ENCODE measurements around the gene CDHR2. TPM values are rescaled to one million over a fixed set of nuclear protein-coding genes. Genes with fewer than 3 reads are reported as not detected.

Gene CDHR2
- total and polyA plus RNA-seq, 2 of the 13 experiments (the other 11 are each of a cell fraction or from before 2014, with no cell fraction given): 17.9 to 20.9 TPM

- H3K4me1 ChIP-seq (ENCODE audit: insufficient read depth, low read length): peaks cover 28% of the 10 kb centered on the region
- BruUV-seq (replicated peaks): no TSS peak
- H3K36me3 ChIP-seq (replicated peaks in 1 of 2; ENCODE audit: control insufficient read depth in 1 of 2, insufficient read depth in 2 of 2, low read length in 2 of 2): no peaks in the 10 kb centered on the region
- POLR2A ChIA-PET: interaction anchor here (1.1 to 1.5 kb wide), 2 partner anchors 16 to 125 kb away, joined by 3 read pairs; partner anchors contain the start of genes RNF44 and TSPAN17
- H3K9me3 ChIP-seq (ENCODE audit: low read length): no peaks in the 10 kb centered on the region
- no peak for DNase-seq (ENCODE audit: low spot score)
- H4K20me1 ChIP-seq (ENCODE audit: insufficient read depth, low read length): no peaks in the 10 kb centered on the region
- no peak overlapping the region for H3K9ac ChIP-seq (ENCODE audit: insufficient read depth, low read depth, low read length)
- peak overlapping the region in 1 of 3 experiments; percentile 24; a peak in 2 of 6 replicates for H3K4me3 ChIP-seq (replicated peaks in 1 of 3; ENCODE audit: insufficient read depth in 1 of 3, low read depth in 2 of 3, low read length in 3 of 3)
- H3K79me2 ChIP-seq (ENCODE audit: insufficient read depth, low read length): no peaks in the 10 kb centered on the region
- intact Hi-C loops (cut with micrococcal nuclease; ENCODE audit: unreplicated experiment) (no loop called here), in situ Hi-C loops (cut with HindIII; ENCODE audit: extremely low pct_ligation_motif_present, low pct_unique_long_range_greater_than_20kb) (no loop called here)
- peaks cover 0 to 8% of the 10 kb centered on the region in 2 experiments; a peak in 2 of 5 replicates for H3K27me3 ChIP-seq (ENCODE audit: control insufficient read depth in 1 of 2, insufficient read depth in 2 of 2, low read length in 2 of 2)
- peak overlapping the region; percentile 37 for H2AFZ ChIP-seq (ENCODE audit: low read length)
- CTCF ChIA-PET (ENCODE audit: low intra/inter-chr PET ratio, low total read pairs): no interaction called here
- H3K27ac ChIP-seq (ENCODE audit: extremely low read length, insufficient read depth, low read length): no peak overlapping the region
- 16% methylated on average over 10 of the region's 10 CpGs for WGBS (ENCODE audit: low lambda C conversion rate)
- FAIRE-seq: no peak
- H3K4me2 ChIP-seq (ENCODE audit: low read depth, low read length): peak overlapping the region; percentile 50
- TF ChIP-seq ZNF652 (CRISPR knock-in tag; IDR thresholded peaks at IDR 0.05; ENCODE audit: borderline replicate concordance, low read depth) (no peak), U2AF2 (IDR thresholded peaks at IDR 0.05; ENCODE audit: low read depth, low read length) (no peak), RBAK (CRISPR knock-in tag; IDR thresholded peaks at IDR 0.05) (no peak), MAZ (IDR thresholded peaks at IDR 0.05; ENCODE audit: borderline replicate concordance, low read depth, low read length) (no peak), MAZ (CRISPR knock-in tag; IDR thresholded peaks at IDR 0.05; ENCODE audit: low read depth) (no peak), SAFB2 (CRISPR knock-in tag; IDR thresholded peaks at IDR 0.05; ENCODE audit: borderline replicate concordance, low read depth) (no peak), ZNF724P (CRISPR knock-in tag; IDR thresholded peaks at IDR 0.05; ENCODE audit: borderline replicate concordance) (no peak), TEAD2 (CRISPR knock-in tag; IDR thresholded peaks at IDR 0.05) (no peak), DBP (CRISPR knock-in tag; IDR thresholded peaks at IDR 0.05; ENCODE audit: not compliant biosample characterization) (no peak)
- TF ChIP-seq, protein P1, sequence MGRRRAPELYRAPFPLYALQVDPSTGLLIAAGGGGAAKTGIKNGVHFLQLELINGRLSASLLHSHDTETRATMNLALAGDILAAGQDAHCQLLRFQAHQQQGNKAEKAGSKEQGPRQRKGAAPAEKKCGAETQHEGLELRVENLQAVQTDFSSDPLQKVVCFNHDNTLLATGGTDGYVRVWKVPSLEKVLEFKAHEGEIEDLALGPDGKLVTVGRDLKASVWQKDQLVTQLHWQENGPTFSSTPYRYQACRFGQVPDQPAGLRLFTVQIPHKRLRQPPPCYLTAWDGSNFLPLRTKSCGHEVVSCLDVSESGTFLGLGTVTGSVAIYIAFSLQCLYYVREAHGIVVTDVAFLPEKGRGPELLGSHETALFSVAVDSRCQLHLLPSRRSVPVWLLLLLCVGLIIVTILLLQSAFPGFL (CRISPR knock-in tag; IDR thresholded peaks at IDR 0.05): no peak
- TF ChIP-seq, protein P2, sequence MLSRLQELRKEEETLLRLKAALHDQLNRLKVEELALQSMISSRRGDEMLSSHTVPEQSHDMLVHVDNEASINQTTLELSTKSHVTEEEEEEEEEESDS (CRISPR knock-in tag; IDR thresholded peaks at IDR 0.05; ENCODE audit: borderline replicate concordance): no peak
- TF ChIP-seq, protein P3, sequence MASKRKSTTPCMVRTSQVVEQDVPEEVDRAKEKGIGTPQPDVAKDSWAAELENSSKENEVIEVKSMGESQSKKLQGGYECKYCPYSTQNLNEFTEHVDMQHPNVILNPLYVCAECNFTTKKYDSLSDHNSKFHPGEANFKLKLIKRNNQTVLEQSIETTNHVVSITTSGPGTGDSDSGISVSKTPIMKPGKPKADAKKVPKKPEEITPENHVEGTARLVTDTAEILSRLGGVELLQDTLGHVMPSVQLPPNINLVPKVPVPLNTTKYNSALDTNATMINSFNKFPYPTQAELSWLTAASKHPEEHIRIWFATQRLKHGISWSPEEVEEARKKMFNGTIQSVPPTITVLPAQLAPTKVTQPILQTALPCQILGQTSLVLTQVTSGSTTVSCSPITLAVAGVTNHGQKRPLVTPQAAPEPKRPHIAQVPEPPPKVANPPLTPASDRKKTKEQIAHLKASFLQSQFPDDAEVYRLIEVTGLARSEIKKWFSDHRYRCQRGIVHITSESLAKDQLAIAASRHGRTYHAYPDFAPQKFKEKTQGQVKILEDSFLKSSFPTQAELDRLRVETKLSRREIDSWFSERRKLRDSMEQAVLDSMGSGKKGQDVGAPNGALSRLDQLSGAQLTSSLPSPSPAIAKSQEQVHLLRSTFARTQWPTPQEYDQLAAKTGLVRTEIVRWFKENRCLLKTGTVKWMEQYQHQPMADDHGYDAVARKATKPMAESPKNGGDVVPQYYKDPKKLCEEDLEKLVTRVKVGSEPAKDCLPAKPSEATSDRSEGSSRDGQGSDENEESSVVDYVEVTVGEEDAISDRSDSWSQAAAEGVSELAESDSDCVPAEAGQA (IDR thresholded peaks at IDR 0.05; ENCODE audit: low read depth): no peak
- TF ChIP-seq, protein P3 (CRISPR knock-in tag; IDR thresholded peaks at IDR 0.05; ENCODE audit: borderline replicate concordance): no peak
- ATAC-seq: peak; percentile 71
Measured at GRCh38 chr5:176521699-176522263, 27.4 kb upstream of the CDHR2 start.

Measured in HepG2 (cell line).